GM12878 (cell line): ENCODE results near the gene ULK4. TPM values are rescaled to one million over a fixed set of nuclear protein-coding genes. Genes with fewer than 3 reads are reported as not detected.

ENCODE experiments used
- ATAC-seq: fragments of 200-7000 bp; cut with Tn5 transposase; 3 replicates; pipeline ENCODE4 v1.9.1; 2020; ENCODE audit warnings: mild to moderate bottlenecking, moderate library complexity
- BruUV-seq: library from RNA; stranded (reverse); fragments of 400-500 nt; replicated peaks from 2 replicates; lab custom pipeline; 2021; lab: Mats Ljungman, UMichigan
- CTCF ChIA-PET: fragments of 300-600 bp; sonication (Branson Sonifier 250); formaldehyde crosslinking; extraction: SDS; loops from one replicate; lab custom pipeline; 2021; ENCODE audit warnings: inconsistent platforms; lab: Yijun Ruan, JAX
- POLR2A ChIA-PET: fragments of 350-600 bp; formaldehyde crosslinking; extraction: SDS; loops from one replicate; lab custom pipeline; 2021; ENCODE audit warnings: inconsistent platforms; lab: Charles Lee
- RAD21 ChIA-PET: fragments of 300-600 bp; sonication (Branson Sonifier 250); formaldehyde crosslinking; loops from one replicate; lab custom pipeline; 2023; ENCODE audit warnings: antibody characterized with exemption; ENCODE audit not compliant: unreplicated experiment; lab: Charles Lee
- SMC1A ChIA-PET: fragments of 300-600 bp; sonication (Branson Sonifier 250); formaldehyde crosslinking; loops from one replicate; lab custom pipeline; 2023; ENCODE audit not compliant: unreplicated experiment, uncharacterized antibody; lab: Charles Lee
- DNase-seq: peaks from one replicate; pipeline ENCODE4 v3.0.0-alpha.2; 2011; ENCODE audit warnings: low read depth, low spot score
- FAIRE-seq: peaks from 3 replicates; lab custom pipeline; 2011; peaks lifted over from hg19 to GRCh38; lab: Jason Lieb, UNC
- H2AFZ ChIP-seq: 2 replicates; pipeline ENCODE4 v1.6.0; 2011; ENCODE audit warnings: low read depth, low read length, control low read depth; ENCODE audit not compliant: control insufficient read depth
- H3K27ac ChIP-seq: 2 replicates; pipeline ENCODE4 v1.5.1; 2011; ENCODE audit warnings: control low read depth; ENCODE audit not compliant: control insufficient read depth, insufficient read depth
- H3K27me3 ChIP-seq, 2 experiments: replicated peaks in 1 of 2; 2 replicates each; pipeline versions ENCODE4 v1.6.0 to v1.6.1; 2011; ENCODE audit warnings: low read length in 1 of 2; ENCODE audit not compliant: control insufficient read depth in 2 of 2, insufficient read depth in 2 of 2
- H3K36me3 ChIP-seq, 2 experiments: 2 replicates each; pipeline ENCODE4 v1.5.1; 2011; ENCODE audit warnings: low read length in 1 of 2; ENCODE audit not compliant: control insufficient read depth in 2 of 2, insufficient read depth in 2 of 2
- H3K4me1 ChIP-seq: 2 replicates; pipeline ENCODE4 v1.6.1; 2011; ENCODE audit warnings: mild to moderate bottlenecking, low read length, moderate library complexity, mixed read lengths; ENCODE audit not compliant: control insufficient read depth, insufficient read depth
- H3K4me2 ChIP-seq: 2 replicates; pipeline ENCODE4 v1.6.0; 2011; ENCODE audit warnings: control low read depth; ENCODE audit not compliant: control insufficient read depth, insufficient read depth
- H3K4me3 ChIP-seq: fragments of 200-600 bp; sonication (generic); 2 replicates; pipeline ENCODE4 v1.5.1; 2016
- H3K79me2 ChIP-seq: 2 replicates; pipeline ENCODE4 v1.6.0; 2011; ENCODE audit warnings: low read length; ENCODE audit not compliant: control insufficient read depth, insufficient read depth
- H3K9ac ChIP-seq: 2 replicates; pipeline ENCODE4 v1.8.0; 2011; ENCODE audit warnings: low read length, control low read depth, mixed read lengths; ENCODE audit not compliant: control insufficient read depth, insufficient read depth
- H3K9me3 ChIP-seq: replicated peaks from 3 replicates; pipeline ENCODE4 v1.5.1; 2011; ENCODE audit warnings: mild to moderate bottlenecking, low read length; ENCODE audit not compliant: control insufficient read depth, insufficient read depth
- H4K20me1 ChIP-seq: 2 replicates; pipeline ENCODE4 v1.6.0; 2011; ENCODE audit not compliant: control insufficient read depth, insufficient read depth
- CBFB ChIP-seq: IDR thresholded peaks from 2 replicates; pipeline ENCODE4 v1.6.1; 2016; ENCODE audit warnings: antibody characterized with exemption, low read depth
- EED ChIP-seq: sonication (generic); IDR thresholded peaks from 2 replicates; pipeline ENCODE4 v1.6.1; 2016; ENCODE audit warnings: antibody characterized with exemption, low read depth
- FOXM1 ChIP-seq: IDR thresholded peaks from 2 replicates; pipeline ENCODE4 v1.6.1; 2012; ENCODE audit warnings: low read depth, mild to moderate bottlenecking, inconsistent platforms, low read length, moderate library complexity
- IRF5 ChIP-seq: fragments of 450-650 bp; IDR thresholded peaks from 2 replicates; pipeline ENCODE4 v1.6.1; 2017; ENCODE audit warnings: borderline replicate concordance
- JUNB ChIP-seq: IDR thresholded peaks from 2 replicates; pipeline ENCODE4 v1.6.1; 2016; ENCODE audit warnings: antibody characterized with exemption, mild to moderate bottlenecking
- MEF2B ChIP-seq: fragments of 450-650 bp; IDR thresholded peaks from 2 replicates; pipeline ENCODE4 v1.6.1; 2018; ENCODE audit warnings: mild to moderate bottlenecking, moderate library complexity; ENCODE audit not compliant: partially characterized antibody, poor library complexity, severe bottlenecking
- POLR2AphosphoS5 ChIP-seq: IDR thresholded peaks from 2 replicates; pipeline ENCODE4 v1.6.1; 2011; ENCODE audit warnings: mild to moderate bottlenecking, low read length, inconsistent platforms
- RBBP5 ChIP-seq: fragments of 200-600 bp; sonication (generic); conservative IDR thresholded peaks from 2 replicates; pipeline ENCODE4 v1.6.1; 2016
- SMC3 ChIP-seq: IDR thresholded peaks from 2 replicates; pipeline ENCODE4 v1.6.1; 2011; ENCODE audit warnings: low read length, improper control_type of control experiment, borderline replicate concordance
- SRF ChIP-seq, 2 experiments: IDR thresholded peaks; 2 replicates each; pipeline ENCODE4 v1.6.1; 2011; ENCODE audit warnings: low read depth in 2 of 2, low read length in 2 of 2, mild to moderate bottlenecking in 1 of 2, moderate library complexity in 1 of 2
- TCF12 ChIP-seq: IDR thresholded peaks from 2 replicates; pipeline ENCODE4 v1.6.1; 2011; ENCODE audit warnings: low read depth, mild to moderate bottlenecking, low read length
- USF2 ChIP-seq: IDR thresholded peaks from 2 replicates; pipeline ENCODE4 v1.6.1; 2011; ENCODE audit warnings: low read depth, low read length, improper control_type of control experiment, borderline replicate concordance
- ZBTB4 ChIP-seq: fragments of 450-650 bp; formaldehyde crosslinking; IDR thresholded peaks from 2 replicates; pipeline ENCODE4 v1.4.0; 2022; ENCODE audit warnings: mild to moderate bottlenecking, moderate library complexity
- ZNF217 ChIP-seq: fragments of 450-650 bp; IDR thresholded peaks from 2 replicates; pipeline ENCODE4 v1.6.1; 2017; ENCODE audit warnings: antibody characterized with exemption, mild to moderate bottlenecking
- ZNF274 ChIP-seq: IDR thresholded peaks from one replicate; pipeline ENCODE4 v1.8.0; 2011; ENCODE audit not compliant: insufficient read length, insufficient read depth
- ZNF592 ChIP-seq: fragments of 450-650 bp; IDR thresholded peaks from 2 replicates; pipeline ENCODE4 v1.6.1; 2017; ENCODE audit warnings: mild to moderate bottlenecking, moderate library complexity
- WGBS: methylation state at CpG from one replicate; pipeline ENCODE4 v1.1.6; 2016; ENCODE audit warnings: low lambda C conversion rate; ENCODE audit not compliant: insufficient replicate concordance, insufficient coverage; ENCODE audit errors: missing lambda C conversion rate; 5-methylcytosine and 5-hydroxymethylcytosine counted together
- in situ Hi-C: fragments of 300-500 bp; cut with MboI; formaldehyde crosslinking; loops from 9 replicates; pipeline ENCODE4 v1.14.3; 2018; ENCODE audit warnings: mixed read lengths
- intact Hi-C: fragments of 100-400 bp; cut with micrococcal nuclease; formaldehyde crosslinking; loops from one replicate; pipeline ENCODE4 v1.14.2; 2022; ENCODE audit not compliant: unreplicated experiment
- polyA plus RNA-seq, 11 experiments: library from polyadenylated mRNA; depleted of rRNA in 4 of 11; unstranded in 6 of 11; stranded (reverse) in 5 of 11; fragments of >200 nt; fragmentation: Nextera tagmentation in 4 of 11; fragmentation: Illumina TruSeq in 1 of 11; extraction: Ambion mirVana in 4 of 11; extraction: Trizol in 1 of 11; gene quantifications; 1 replicate in 1 of 11; 2 replicates in 10 of 11; pipeline versions ENCODE4 v1.2.1 to v1.2.3, GENCODE V29; 2011 to 2016; ENCODE audit warnings: inconsistent platforms in 2 of 11, missing spikeins in 2 of 11, low read depth in 1 of 11
- total RNA-seq, 4 experiments: library from RNA; depleted of rRNA in 3 of 4; stranded (reverse); fragments of >200 nt in 3 of 4; fragmentation: Illumina TruSeq in 1 of 4; extraction: Trizol in 1 of 4; gene quantifications; 2 replicates each; pipeline versions ENCODE4 v1.2.1 to v1.2.3, GENCODE V29; 2013 to 2021

ULK4 gene
- total and polyA plus RNA-seq, 10 of the 15 experiments (the other 5 are each of a cell fraction or from before 2014, with no cell fraction given), result 3.5 to 7.6 (median 6.3) TPM

GRCh38 chr3:41320953-41321641 lies 640.8 kb downstream of the ULK4 start:
- H3K27me3 ChIP-seq, result no peaks in the 10 kb centered on the region; a peak in 1 of 4 replicates
- intact Hi-C loops, result no loop called here

More at GRCh38 chr3:41320953-41321641, 640.8 kb downstream of the ULK4 start:
- in situ Hi-C loops, result no loop called here
- CTCF ChIA-PET, result no interaction called here
- no peak overlapping the region for H2AFZ ChIP-seq
- RAD21 ChIA-PET, result no interaction called here
- H3K4me3 ChIP-seq, result no peak overlapping the region
- no peaks in the 10 kb centered on the region for H3K79me2 ChIP-seq
- H3K36me3 ChIP-seq, result no peaks in the 10 kb centered on the region
- no peak for ATAC-seq
- POLR2A ChIA-PET, result no interaction called here
- H3K9ac ChIP-seq, result no peak overlapping the region
- 29% methylated on average over 8 of the region's 8 CpGs for WGBS
- no peaks in the 10 kb centered on the region for H3K9me3 ChIP-seq
- no peaks in the 10 kb centered on the region for H3K4me1 ChIP-seq
- H4K20me1 ChIP-seq, result no peaks in the 10 kb centered on the region
- H3K27ac ChIP-seq, result no peak overlapping the region
- SMC1A ChIA-PET, result no interaction called here
- BruUV-seq, result no TSS peak
- H3K4me2 ChIP-seq, result no peak overlapping the region
- no peak for FAIRE-seq
- no peak for TF ChIP-seq USF2
- no peak for TF ChIP-seq TCF12
- TF ChIP-seq JUNB, result no peak
- TF ChIP-seq FOXM1, result no peak
- TF ChIP-seq ZBTB4 (CRISPR knock-in tag), result no peak
- TF ChIP-seq ZNF274, result no peak
- TF ChIP-seq EED, result no peak
- no peak for TF ChIP-seq ZNF217
- no peak for TF ChIP-seq IRF5
- TF ChIP-seq SMC3, result no peak
- TF ChIP-seq CBFB, result no peak
- no peak for TF ChIP-seq ZNF592
- TF ChIP-seq POLR2AphosphoS5, result no peak
- no peak for TF ChIP-seq MEF2B
- TF ChIP-seq SRF (IDR thresholded peaks at IDR 0.05; ENCODE audit: low read depth in 2 of 2, low read length in 2 of 2), result no peak
- TF ChIP-seq RBBP5, result no peak
- no peak for DNase-seq
